HEK293 (cell line): Measurements from ENCODE around the gene NPTXR.
"Not testable (repeated sequence)": the region's sequence is repeated elsewhere in the genome, so short reads cannot be mapped to it uniquely, and the experiment has no call there.

ENCODE experiments used
- CTCF ChIP-seq: fragments of 450-650 bp; formaldehyde crosslinking; IDR thresholded peaks from 2 replicates; pipeline ENCODE4 v1.5.1; 2016; ENCODE audit warnings: missing biosample characterization, missing genetic modification characterization
- GFI1B ChIP-seq: fragments of 450-650 bp; formaldehyde crosslinking; IDR thresholded peaks from 2 replicates; pipeline ENCODE4 v1.5.1; 2016; ENCODE audit warnings: missing biosample characterization, missing genetic modification characterization
- ZIC2 ChIP-seq: fragments of 450-650 bp; formaldehyde crosslinking; IDR thresholded peaks from 2 replicates; pipeline ENCODE4 v1.5.1; 2016; ENCODE audit warnings: missing biosample characterization, missing genetic modification characterization
- ZNF114 ChIP-seq: fragments of 450-650 bp; formaldehyde crosslinking; IDR thresholded peaks from 2 replicates; pipeline ENCODE4 v1.5.0; 2017; ENCODE audit warnings: missing biosample characterization, missing genetic modification characterization
- ZNF121 ChIP-seq: fragments of 450-650 bp; formaldehyde crosslinking; IDR thresholded peaks from 2 replicates; pipeline ENCODE4 v1.5.1; 2016; ENCODE audit warnings: missing biosample characterization, missing genetic modification characterization
- ZNF19 ChIP-seq: fragments of 450-650 bp; formaldehyde crosslinking; IDR thresholded peaks from 2 replicates; pipeline ENCODE4; 2016; ENCODE audit warnings: missing biosample characterization, missing genetic modification characterization, low read depth
- ZNF2 ChIP-seq: fragments of 450-650 bp; formaldehyde crosslinking; IDR thresholded peaks from 2 replicates; pipeline ENCODE4 v1.5.1; 2016; ENCODE audit warnings: missing biosample characterization, missing genetic modification characterization
- ZNF24 ChIP-seq: fragments of 450-650 bp; formaldehyde crosslinking; IDR thresholded peaks from 2 replicates; pipeline ENCODE4 v1.5.1; 2016; ENCODE audit warnings: missing biosample characterization, missing genetic modification characterization
- ZNF660 ChIP-seq: fragments of 450-650 bp; IDR thresholded peaks from 2 replicates; pipeline ENCODE4 v1.5.1; 2018; ENCODE audit warnings: missing biosample characterization, mild to moderate bottlenecking, missing genetic modification characterization
- ZNF785 ChIP-seq: fragments of 450-650 bp; formaldehyde crosslinking; IDR thresholded peaks from 2 replicates; pipeline ENCODE4 v1.5.1; 2016; ENCODE audit warnings: missing biosample characterization, missing genetic modification characterization
- ZSCAN23 ChIP-seq: fragments of 450-650 bp; formaldehyde crosslinking; IDR thresholded peaks from 2 replicates; pipeline ENCODE4 v1.5.1; 2016; ENCODE audit warnings: missing biosample characterization, missing genetic modification characterization
- TF ChIP-seq, protein P1 (sequence below): fragments of 450-650 bp; formaldehyde crosslinking; IDR thresholded peaks from 2 replicates; pipeline ENCODE4 v1.5.1; 2016; ENCODE audit warnings: missing biosample characterization, missing genetic modification characterization

GRCh38 chr22:38853883-38854282 lies 10.1 kb upstream of the NPTXR start:
- TF ChIP-seq CTCF; ZNF2; ZIC2 (tag by site-specific recombination); ZNF121 (tag by site-specific recombination); ZNF24 (tag by site-specific recombination); ZSCAN23 (tag by site-specific recombination); ZNF785 (tag by site-specific recombination); GFI1B (tag by site-specific recombination); ZNF19 (tag by site-specific recombination); ZNF660 (tag by site-specific recombination); ZNF114: not testable (repeated sequence)
- TF ChIP-seq, protein P1, sequence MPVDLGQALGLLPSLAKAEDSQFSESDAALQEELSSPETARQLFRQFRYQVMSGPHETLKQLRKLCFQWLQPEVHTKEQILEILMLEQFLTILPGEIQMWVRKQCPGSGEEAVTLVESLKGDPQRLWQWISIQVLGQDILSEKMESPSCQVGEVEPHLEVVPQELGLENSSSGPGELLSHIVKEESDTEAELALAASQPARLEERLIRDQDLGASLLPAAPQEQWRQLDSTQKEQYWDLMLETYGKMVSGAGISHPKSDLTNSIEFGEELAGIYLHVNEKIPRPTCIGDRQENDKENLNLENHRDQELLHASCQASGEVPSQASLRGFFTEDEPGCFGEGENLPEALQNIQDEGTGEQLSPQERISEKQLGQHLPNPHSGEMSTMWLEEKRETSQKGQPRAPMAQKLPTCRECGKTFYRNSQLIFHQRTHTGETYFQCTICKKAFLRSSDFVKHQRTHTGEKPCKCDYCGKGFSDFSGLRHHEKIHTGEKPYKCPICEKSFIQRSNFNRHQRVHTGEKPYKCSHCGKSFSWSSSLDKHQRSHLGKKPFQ (tag by site-specific recombination), result not testable (repeated sequence)
